Gastroesophageal sphincter (tissue), 4 donors: Measurements from ENCODE around the gene KCNIP2. TPM values are rescaled to one million over a fixed set of nuclear protein-coding genes. Genes with fewer than 3 reads are reported as not detected.

Experiments used
- ATAC-seq: fragments of 150-250 bp; one replicate; pipeline ENCODE4 v1.9.1; 2016; ENCODE audit warnings: mild to moderate bottlenecking, moderate library complexity
- H3K27ac ChIP-seq, 4 donors: fragments of 200-600 bp; sonication (generic) in 3 of 4; 1 replicate in 3 of 4; 2 replicates in 1 of 4; pipeline ENCODE4 v1.5.1; 2016 to 2019
- H3K27me3 ChIP-seq: fragments of 200-600 bp; sonication (generic); one replicate; pipeline ENCODE4 v1.5.1; 2019
- H3K36me3 ChIP-seq, 2 donors: fragments of 200-600 bp; sonication (generic); one replicate each; pipeline ENCODE4 v1.5.1; 2019; ENCODE audit warnings: control low read depth in 1 of 2
- H3K4me1 ChIP-seq, 3 donors: fragments of 200-600 bp; sonication (generic); 1 replicate in 2 of 3; 2 replicates in 1 of 3; pipeline ENCODE4 v1.5.1; 2016 to 2019; ENCODE audit warnings: control low read depth in 2 of 3
- H3K4me3 ChIP-seq, 2 donors: fragments of 200-600 bp; sonication (generic); one replicate each; pipeline ENCODE4 v1.5.1; 2019; ENCODE audit warnings: mild to moderate bottlenecking in 1 of 2, moderate library complexity in 1 of 2
- H3K9me3 ChIP-seq, 3 donors: fragments of 200-600 bp; sonication (generic); one replicate each; pipeline ENCODE4 v1.5.1; 2017 to 2019; ENCODE audit warnings: control low read depth in 2 of 3
- EP300 ChIP-seq: sonication (generic); formaldehyde crosslinking; IDR thresholded peaks from one replicate; pipeline ENCODE4 v1.6.1; 2017; ENCODE audit warnings: antibody characterized with exemption, mild to moderate bottlenecking
- POLR2A ChIP-seq, 2 donors: fragments of 450-650 bp; IDR thresholded peaks; one replicate each; pipeline ENCODE4 v1.6.1; 2017; ENCODE audit warnings: antibody characterized with exemption in 2 of 2, mild to moderate bottlenecking in 2 of 2, moderate library complexity in 1 of 2
- POLR2AphosphoS5 ChIP-seq: sonication (generic); formaldehyde crosslinking; IDR thresholded peaks from one replicate; pipeline ENCODE4 v1.6.1; 2017; ENCODE audit warnings: antibody characterized with exemption
- WGBS, 2 donors: methylation state at CpG; one replicate each; pipeline ENCODE4 v1.1.5; 2018; ENCODE audit warnings: low coverage in 1 of 2; 5-methylcytosine and 5-hydroxymethylcytosine counted together
- total RNA-seq, 4 donors: library from RNA; depleted of rRNA; stranded (reverse); fragments of >200 nt; gene quantifications; one replicate each; pipeline ENCODE4 v1.1.0, GENCODE V29; 2016
- TF ChIP-seq, protein P1 (sequence below), 4 experiments: fragments of 200-600 bp in 2 of 4; fragments of 450-650 bp in 2 of 4; sonication (generic) in 1 of 4; IDR thresholded peaks; one replicate each; pipeline ENCODE4 v1.5.1; 2017 to 2019; ENCODE audit warnings: antibody characterized with exemption in 4 of 4, mild to moderate bottlenecking in 2 of 4, moderate library complexity in 2 of 4

KCNIP2 gene
- total RNA-seq, 4 donors from 2014 or later, result 0.78 to 2.4 (median 0.89) TPM; not detected in 1

DNA sequence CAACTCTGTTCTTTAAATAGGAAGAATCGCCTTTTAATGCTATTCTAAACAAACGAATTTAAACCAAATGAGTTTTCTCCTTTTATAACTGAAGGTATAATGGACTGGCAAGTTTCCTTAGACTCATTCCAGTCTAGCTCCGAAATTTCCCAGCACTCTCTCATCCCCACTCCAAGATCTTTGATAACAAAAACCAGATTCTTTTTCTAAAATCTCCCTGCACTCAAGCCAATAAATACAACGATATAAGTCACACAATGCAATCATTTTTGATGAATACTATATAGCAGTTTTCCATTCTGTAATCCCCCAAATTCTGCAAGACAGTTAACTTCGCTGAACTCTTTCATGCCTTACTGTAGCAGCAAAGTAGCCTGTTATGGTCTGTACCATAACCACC lies 27.2 kb downstream of the KCNIP2 start:
- TF ChIP-seq, protein P1, sequence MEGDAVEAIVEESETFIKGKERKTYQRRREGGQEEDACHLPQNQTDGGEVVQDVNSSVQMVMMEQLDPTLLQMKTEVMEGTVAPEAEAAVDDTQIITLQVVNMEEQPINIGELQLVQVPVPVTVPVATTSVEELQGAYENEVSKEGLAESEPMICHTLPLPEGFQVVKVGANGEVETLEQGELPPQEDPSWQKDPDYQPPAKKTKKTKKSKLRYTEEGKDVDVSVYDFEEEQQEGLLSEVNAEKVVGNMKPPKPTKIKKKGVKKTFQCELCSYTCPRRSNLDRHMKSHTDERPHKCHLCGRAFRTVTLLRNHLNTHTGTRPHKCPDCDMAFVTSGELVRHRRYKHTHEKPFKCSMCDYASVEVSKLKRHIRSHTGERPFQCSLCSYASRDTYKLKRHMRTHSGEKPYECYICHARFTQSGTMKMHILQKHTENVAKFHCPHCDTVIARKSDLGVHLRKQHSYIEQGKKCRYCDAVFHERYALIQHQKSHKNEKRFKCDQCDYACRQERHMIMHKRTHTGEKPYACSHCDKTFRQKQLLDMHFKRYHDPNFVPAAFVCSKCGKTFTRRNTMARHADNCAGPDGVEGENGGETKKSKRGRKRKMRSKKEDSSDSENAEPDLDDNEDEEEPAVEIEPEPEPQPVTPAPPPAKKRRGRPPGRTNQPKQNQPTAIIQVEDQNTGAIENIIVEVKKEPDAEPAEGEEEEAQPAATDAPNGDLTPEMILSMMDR (IDR thresholded peaks at IDR 0.05), result no peak
- TF ChIP-seq POLR2A (IDR thresholded peaks at IDR 0.05) (no peak), POLR2AphosphoS5 (no peak), EP300 (no peak)
- Histone ChIP-seq H3K9me3 (no peaks in the 10 kb centered on the region), H3K36me3 (peaks cover 0 to 15% of the 10 kb centered on the region in 2 donors), H3K4me3 (peak overlapping the region; percentile 95 to 100), H3K4me1 (peaks cover 0 to 59% (median 19%) of the 10 kb centered on the region in 3 donors), H3K27ac (peak overlapping the region in 2 of 4 donors; percentile 97 to 99), H3K27me3 (no peaks in the 10 kb centered on the region)
- no peak for ATAC-seq
- 1 to 3% methylated on average over 5 of the region's 5 CpGs for WGBS, 2 donors

DNA sequence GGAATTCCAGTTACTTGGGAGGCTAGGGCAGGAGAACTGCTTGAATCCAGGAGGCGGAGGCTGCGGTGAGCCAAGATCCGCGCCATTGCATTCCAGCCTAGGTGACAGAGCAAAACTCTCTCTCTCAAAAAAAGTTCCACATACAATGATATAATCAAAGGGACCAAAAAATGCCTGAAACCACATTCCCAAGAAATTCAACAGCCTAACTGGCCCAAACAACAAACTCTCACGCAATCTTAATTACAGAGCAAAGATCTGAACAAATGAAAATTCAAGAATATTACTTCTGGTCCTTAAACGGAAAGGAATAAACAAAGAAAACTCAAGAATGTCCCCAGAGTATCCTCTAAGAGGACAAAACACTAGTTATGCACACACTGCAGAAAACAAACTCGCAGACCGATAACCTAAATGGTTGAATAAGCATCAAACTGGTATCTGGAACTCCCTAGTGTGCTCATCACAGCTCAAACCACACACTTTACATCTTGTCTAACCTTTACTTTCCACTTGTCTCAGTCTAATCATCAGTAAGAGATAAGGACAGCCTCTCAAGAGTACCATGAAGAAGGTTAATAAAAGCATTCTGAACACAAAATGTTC lies 29.0 kb downstream of the KCNIP2 start:
- Histone ChIP-seq H3K27me3 (no peaks in the 10 kb centered on the region), H3K27ac (peak overlapping the region in 3 of 4 donors; percentile 18 to 34 (median 33)), H3K36me3 (peaks cover 0 to 33% of the 10 kb centered on the region in 2 donors), H3K4me1 (peaks cover 0 to 68% (median 17%) of the 10 kb centered on the region in 3 donors), H3K4me3 (peak overlapping the region; percentile 95 to 100), H3K9me3 (no peaks in the 10 kb centered on the region)
- no peak for ATAC-seq
- TF ChIP-seq, protein P1 (IDR thresholded peaks at IDR 0.05), result no peak
- no peak for TF ChIP-seq POLR2AphosphoS5
- TF ChIP-seq EP300, result no peak
- no peak for TF ChIP-seq POLR2A (IDR thresholded peaks at IDR 0.05)
- WGBS, 2 donors, result 66 to 68% methylated on average over 8 of the region's 8 CpGs

DNA sequence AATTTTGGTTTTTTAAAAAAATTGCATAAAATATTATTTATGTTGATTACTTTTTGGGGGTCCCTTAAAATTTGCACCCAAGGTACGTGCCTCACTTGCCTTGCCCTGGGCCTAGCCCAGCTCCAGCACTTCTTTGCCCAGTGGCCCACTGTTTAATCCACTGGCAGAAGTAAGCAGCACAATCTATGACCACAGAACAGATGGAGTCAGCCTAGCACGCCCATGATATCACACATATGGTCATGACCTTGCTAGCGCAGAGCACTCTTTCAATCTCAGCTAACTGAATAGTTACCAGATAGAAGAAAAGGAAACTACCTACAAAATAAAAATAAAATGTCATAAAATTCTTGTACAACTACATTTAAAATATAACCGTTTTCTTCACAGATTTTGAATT lies 31.0 kb downstream of the KCNIP2 start:
- H3K4me3 ChIP-seq, result no peak overlapping the region
- ATAC-seq, result no peak
- H3K4me1 ChIP-seq, result peaks cover 0 to 70% (median 9%) of the 10 kb centered on the region in 3 donors
- no peak overlapping the region for H3K27ac ChIP-seq
- H3K27me3 ChIP-seq, result no peaks in the 10 kb centered on the region
- peaks cover 0 to 53% of the 10 kb centered on the region in 2 donors for H3K36me3 ChIP-seq
- H3K9me3 ChIP-seq, result no peaks in the 10 kb centered on the region
- no peak for TF ChIP-seq EP300
- no peak for TF ChIP-seq POLR2A (IDR thresholded peaks at IDR 0.05)
- TF ChIP-seq, protein P1 (IDR thresholded peaks at IDR 0.05), result no peak
- TF ChIP-seq POLR2AphosphoS5, result no peak
- WGBS, 2 donors, result 63 to 64% methylated on average over 4 of the region's 4 CpGs

DNA sequence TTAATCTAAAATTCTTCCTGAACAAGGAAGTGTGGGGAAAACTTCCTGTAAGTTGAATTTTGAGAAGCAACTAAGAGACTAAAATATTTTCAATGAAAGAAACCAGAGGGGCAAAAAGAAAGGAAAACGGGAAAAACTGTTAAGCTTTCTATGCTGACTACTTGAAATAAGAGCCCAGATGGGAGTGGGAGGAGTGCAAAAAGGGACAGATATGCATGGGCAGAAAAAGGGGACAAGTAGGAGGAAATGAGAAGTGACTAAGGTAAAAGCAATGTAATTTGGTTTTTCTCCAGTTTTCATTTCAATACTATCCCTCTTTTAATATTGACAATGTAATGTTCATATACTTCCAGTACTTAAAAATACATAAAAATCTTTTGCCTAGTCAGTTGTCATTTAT lies 36.4 kb downstream of the KCNIP2 start:
- 60 to 67% methylated on average over 1 of the region's 1 CpG for WGBS, 2 donors
- TF ChIP-seq POLR2AphosphoS5 (no peak), EP300 (no peak), POLR2A (IDR thresholded peaks at IDR 0.05) (no peak)
- TF ChIP-seq, protein P1 (IDR thresholded peaks at IDR 0.05), result no peak
- H3K36me3 ChIP-seq, result peaks cover 12 to 100% of the 10 kb centered on the region in 2 donors
- ATAC-seq, result no peak
- no peak overlapping the region for H3K4me3 ChIP-seq
- H3K27ac ChIP-seq, result no peak overlapping the region
- peaks cover 0 to 39% (median 0%) of the 10 kb centered on the region in 3 donors for H3K4me1 ChIP-seq
- H3K27me3 ChIP-seq, result no peaks in the 10 kb centered on the region
- no peaks in the 10 kb centered on the region for H3K9me3 ChIP-seq

DNA sequence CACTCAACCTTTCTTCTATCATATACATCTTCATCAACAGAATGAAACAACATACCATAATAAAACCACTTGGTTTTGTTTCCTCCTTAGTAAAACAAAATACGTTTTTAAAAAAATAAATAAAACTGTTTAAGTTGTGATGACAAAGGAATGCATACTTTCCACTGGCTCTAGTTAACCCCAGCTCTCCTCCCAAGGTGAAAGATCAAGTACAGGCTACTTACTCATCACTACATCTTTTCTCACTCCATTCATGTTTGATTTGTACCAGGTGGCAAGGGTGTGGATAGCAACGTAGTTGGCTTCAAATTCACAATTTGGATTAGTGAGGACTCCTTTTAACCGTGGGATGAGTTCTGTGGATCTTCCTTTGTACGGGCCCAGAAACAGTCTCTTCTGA lies 40.1 kb downstream of the KCNIP2 start:
- Histone ChIP-seq H3K27ac (no peak overlapping the region), H3K4me3 (no peak overlapping the region), H3K4me1 (peaks cover 0 to 22% (median 0%) of the 10 kb centered on the region in 3 donors), H3K36me3 (peaks cover 20 to 100% of the 10 kb centered on the region in 2 donors), H3K9me3 (no peaks in the 10 kb centered on the region), H3K27me3 (no peaks in the 10 kb centered on the region)
- 38 to 54% methylated on average over 3 to 4 of the region's 4 CpGs for WGBS, 2 donors
- ATAC-seq, result no peak
- TF ChIP-seq, protein P1 (IDR thresholded peaks at IDR 0.05), result no peak
- TF ChIP-seq POLR2AphosphoS5, result no peak
- TF ChIP-seq EP300, result no peak
- no peak for TF ChIP-seq POLR2A (IDR thresholded peaks at IDR 0.05)
